ENCODE measurements around the gene MYOM1.

The MYOM1 gene

DNA sequence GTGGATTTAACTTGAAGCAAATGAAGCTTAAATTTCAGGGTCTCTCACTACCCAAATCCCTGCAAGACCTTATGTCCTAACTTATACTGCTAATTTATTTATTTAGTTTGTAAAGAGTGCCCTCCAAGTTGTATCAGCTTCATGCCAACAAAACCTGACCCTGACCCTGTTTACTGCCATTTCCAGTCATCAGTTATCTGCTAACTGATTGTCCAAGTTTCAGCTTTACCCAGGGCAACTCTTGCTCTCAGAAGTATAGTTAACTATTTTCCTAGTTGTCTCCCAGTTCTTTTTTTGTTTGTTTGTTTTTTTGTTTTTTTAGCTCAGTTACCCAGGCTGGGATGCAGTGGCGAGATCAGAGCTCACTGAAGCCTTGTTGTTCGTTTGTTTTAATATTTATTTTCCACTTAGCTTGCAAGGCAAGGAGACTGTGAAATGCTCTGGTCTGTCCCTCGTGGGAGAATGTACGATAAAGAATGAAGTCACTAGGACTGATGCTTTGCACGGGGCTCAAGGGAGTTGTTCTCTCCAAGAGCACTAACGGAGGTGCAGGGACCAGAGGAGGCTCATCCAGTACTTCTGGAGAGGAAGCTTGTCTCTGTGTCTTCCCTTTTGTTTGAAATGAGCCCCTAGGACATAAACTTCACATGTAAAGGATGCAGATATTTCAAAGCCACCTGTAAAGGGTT lies 35.3 kb downstream of the MYOM1 start:
- no peak for DNase-seq (ENCODE audit: low read depth)

DNA sequence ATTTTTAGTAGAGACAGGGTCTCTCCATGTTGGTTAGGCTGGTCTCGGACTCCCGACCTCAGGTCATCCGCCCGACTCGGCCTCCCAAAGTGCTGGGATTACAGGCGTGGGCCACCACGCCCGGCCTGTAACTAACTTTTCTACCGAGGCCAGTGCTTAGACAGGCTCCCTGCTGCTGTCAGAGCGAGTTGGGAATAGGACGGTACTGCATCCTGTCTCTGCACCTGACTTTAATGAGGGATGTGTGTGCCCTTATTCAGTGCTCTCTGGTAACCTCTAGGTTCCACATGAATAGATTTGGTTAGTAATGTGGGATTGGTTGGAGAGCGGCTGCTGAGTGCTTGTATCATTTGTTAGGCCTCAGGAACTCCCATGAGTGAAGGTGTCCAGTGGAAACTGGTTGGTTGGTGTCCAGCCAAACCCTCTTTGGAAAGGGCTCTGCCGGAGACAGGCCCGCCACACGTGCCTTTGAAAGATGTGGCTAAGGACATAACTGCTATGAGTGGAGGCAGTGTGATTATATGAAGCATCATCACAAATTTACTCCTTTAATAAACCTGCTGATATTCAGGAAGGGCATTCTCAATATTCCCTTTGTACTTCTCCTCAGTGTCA lies 36.6 kb downstream of the MYOM1 start:
- DNase-seq (ENCODE audit: low read depth): no peak

DNA sequence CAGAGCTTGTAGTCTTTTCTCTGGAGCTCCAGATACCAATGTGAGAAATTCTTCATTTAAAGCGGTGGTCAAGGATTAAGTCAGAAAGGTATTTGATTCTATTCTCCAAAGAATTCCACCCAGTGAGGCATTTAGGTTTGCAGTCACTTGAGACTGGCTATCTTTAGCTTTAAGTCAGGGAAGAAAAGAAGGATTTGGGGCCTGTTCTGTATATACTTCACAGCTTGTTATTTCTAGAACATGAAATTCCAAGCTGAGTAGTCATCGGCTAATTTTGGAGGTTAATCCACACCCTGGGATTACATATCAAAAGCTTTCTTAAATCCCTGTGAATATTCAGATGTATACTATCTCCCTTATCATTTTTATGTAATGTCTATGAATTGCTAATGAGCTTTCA lies 39.4 kb downstream of the MYOM1 start:
- no peak for DNase-seq (ENCODE audit: low read depth)

DNA sequence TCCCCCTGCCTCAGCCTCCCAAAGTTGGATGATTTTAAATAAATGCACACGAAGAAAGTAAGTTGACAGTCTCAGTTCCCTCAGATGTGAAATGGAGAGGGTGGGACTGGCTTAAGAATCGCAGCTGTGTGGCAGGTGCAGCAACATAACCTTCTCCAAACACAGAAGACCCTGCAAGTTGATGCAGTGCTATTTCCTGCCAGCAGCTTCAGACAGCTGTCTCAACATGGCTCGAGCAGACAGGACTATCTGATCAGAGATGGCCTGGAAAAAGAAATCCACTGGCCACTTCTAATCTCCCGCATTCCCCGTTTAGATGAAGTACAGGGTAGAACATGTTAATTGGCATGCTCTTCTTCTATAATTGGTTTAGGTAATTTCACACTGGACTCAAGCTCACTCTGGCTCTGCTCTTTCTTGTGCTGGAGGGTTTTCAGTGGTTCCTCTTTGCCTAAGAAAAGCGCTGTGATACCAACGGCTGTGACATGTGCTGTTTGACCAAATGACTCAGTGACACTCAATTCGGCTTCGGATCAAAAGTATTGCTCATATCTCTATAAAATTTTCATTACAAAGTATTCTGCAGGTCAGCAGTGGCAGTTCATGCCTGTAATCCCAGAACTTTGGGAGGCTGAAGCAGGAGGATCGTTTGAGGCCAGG lies 40.2 kb downstream of the MYOM1 start:
- DNase-seq (ENCODE audit: low read depth): no peak

DNA sequence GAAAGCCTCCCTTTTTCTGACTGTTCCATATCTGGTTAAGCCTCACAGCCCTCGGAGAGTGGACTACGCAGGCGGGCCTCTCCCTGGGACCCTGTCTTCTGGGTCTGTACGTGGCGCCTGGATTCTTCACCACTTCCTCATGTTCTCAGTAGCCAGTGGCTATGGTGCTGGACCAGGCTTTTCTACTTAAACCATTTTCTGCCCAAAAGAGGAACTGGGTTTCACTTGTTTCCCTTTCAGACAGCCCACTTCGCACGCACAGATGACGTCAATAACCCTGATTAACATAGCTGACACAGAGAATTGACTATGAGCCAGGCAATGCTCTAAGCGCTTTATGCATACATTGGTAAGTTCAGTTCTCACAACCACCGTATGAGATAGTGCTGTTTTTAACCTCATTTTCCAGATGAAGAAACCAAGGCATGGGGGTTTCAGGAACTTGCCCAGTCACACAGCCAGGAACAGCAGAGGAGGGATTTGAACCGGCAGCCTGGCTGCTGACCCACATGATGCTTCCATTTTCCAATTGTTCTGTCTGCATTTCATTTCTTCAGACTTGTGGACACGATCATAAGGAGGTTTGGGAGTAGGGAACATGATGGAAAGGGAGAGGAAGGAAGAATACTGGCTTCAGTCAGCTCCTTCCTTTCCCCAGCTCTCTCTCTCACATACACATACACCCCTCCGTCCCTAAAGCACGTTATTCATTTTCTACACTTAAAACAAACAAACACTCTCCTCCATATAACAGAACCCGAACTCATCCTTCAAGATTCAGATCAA lies 41.7 kb downstream of the MYOM1 start:
- DNase-seq (ENCODE audit: low read depth): peak; percentile 17

DNA sequence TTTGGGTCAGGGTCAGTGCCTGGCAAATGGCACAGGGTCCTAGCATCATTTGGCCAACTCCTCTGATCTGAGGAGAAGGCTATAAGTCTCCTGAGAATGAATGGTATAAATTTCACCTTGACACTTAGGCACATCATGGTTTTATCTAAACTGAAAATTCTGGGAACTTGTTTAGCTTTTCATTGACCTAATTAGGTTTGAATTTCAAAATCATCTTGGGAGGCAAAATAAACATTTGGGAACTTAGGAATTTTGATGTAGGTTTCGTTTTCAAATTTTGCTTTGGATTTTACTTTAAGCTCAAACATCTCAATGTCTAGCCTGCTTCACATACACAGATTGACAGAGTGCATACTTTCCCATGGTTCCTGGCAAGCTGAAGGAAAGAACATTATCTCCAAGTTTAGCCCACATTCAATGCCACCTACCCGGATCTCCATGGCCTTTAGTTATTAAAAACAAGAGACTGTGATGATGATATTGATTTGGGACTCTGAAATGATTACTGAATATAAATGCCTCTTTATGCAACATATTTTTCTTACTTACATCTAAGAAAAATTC lies 44.5 kb downstream of the MYOM1 start:
- no peak for DNase-seq (ENCODE audit: low read depth)

DNA sequence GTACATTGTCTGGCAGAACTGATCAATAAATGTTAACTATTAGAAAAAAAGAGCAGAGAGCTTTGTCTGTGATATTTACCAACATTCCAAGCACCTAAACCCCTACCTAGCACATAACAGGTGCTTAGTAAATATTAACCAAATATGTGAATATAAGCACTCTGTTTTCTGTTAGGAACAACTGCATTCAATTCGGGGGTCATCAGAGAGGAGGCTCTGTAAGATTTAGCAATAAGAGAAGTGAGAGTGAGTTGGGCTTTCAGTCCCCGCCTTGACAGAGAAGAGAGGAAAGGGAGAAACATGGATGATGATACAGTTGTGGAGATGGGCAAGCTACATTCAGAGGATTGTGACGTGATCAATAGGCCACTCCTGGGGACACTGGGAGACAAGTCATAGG lies 47.7 kb downstream of the MYOM1 start:
- DNase-seq (ENCODE audit: low read depth): no peak

DNA sequence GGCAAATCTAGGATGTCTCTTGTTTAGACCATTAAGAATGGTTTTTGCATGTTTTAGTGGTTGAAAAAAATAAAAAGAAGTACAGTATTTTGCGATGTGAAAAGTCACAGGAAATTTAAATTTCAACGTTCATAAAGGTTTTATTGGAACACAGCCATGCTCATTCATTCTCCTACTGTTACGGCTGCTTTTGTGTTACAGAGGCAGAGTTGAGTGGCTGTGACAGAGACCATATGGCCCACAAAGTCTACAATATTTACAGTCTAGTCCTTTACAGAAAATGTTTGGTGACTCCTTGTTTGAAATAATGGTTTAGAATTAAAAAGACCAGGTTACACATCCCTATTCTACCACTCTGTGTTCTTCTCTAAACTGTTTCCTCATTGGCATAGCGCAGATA lies 48.1 kb downstream of the MYOM1 start:
- no peak for DNase-seq (ENCODE audit: low read depth)

DNA sequence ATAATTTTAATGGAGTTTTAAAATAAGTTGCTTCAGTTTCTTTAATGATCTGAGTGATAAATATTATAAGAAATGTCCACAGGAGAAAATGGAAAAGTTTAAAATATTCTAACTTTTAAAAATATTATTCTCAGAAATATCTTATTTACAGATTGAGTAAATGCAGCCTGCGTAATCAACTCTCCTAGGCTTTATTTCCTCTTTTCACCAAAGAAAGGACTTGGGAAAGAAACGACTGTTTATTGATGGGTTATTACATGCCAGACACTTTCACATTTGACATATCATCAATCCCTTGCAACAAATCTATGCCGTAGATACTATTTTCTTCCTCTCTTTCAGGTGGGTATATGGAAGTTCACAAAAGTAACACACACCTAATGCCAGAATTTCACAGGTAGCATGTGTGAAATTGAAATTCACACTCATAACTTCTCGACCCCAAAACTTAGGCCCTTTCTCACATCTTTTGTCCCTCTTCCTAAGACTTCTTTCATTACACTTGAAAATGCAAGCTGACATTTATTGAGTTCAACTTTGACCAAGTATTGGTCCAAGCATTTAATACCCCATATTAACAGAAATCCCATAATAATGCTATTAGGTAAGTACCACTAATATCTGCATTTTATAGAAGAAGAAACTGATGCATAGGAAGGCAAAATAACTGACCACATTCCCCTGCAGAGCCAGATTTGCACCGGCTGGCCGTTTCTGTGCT lies 49.2 kb downstream of the MYOM1 start:
- no peak for DNase-seq (ENCODE audit: low read depth)

DNA sequence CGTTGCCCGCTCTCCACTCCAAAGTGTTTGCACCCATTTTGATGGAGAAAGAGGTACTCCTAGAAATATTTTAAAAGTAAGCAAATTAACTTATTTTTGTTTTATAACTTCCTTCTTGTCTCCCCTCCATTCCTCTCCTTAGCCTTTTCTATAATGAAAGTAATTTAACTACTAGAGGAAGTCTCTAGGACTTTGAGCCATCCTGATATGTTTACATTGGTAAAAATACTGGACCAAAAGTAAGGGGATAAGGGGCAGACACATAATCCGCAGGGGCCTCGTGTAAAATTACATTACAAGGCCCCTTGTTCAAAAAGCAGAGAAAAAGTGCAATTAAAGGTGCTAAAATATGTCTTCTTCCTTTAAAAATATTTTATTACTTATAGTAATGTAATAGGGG lies 55.4 kb downstream of the MYOM1 start:
- DNase-seq (ENCODE audit: low read depth): no peak

DNA sequence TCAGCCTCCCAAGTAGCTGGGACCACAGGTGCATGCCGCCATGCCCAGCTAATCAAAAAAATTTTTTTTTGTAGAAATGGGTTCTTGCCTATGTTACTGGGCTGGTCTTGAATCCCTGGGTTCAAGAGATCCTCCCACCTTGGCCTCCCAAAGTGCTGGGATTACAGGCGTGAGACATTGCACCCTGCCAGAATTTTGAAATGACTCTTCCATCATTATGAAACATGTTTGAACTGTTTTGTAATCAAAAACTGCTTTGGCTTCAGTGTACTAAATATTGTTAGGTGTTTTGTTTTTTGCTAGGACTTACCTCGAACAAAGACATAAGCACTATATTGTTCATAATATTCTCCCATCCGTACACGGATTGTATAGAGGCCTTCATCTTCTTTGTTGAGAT lies 55.8 kb downstream of the MYOM1 start:
- no peak for DNase-seq (ENCODE audit: low read depth)

DNA sequence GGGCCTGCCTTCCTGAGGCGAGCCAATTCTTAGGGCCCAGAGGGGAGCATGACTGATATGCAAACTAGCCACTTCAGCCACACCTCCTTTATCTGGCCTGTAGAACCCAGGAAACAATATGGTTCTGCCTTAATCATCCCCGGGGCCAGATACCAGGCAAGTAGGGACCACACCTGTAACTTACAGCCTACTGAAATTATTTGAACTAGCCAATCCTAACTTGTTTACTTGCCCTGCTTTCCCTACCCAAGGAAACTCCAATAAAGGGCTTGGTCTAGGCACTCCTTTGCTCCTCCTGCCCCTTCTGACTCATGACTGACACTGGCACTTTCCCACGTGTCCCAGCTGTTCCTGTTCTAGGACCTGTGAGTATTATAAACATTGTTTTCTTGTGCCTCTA lies 57.6 kb downstream of the MYOM1 start:
- no peak for DNase-seq (ENCODE audit: low read depth)

DNA sequence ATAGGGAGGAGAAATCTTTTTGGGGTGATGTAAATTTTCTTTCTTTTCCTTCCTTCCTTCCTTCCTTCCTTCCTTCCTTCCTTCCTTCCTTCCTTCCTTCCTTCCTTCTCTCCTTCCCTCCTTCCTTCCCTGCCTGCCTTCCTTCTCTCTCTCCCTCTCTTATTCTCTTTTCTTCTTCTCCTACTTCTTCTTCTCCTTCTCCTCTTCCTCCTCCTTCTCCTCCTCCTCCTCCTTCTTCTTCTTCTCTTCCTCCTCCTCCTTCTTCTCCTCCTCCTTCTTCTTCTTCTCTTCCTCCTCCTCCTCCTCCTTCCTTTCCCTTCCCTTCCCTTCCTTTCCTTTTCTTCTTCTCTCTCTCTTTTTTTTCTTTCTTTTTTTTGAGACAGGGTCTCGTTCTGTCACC lies 59.9 kb downstream of the MYOM1 start:
- DNase-seq (ENCODE audit: low read depth): no peak

DNA sequence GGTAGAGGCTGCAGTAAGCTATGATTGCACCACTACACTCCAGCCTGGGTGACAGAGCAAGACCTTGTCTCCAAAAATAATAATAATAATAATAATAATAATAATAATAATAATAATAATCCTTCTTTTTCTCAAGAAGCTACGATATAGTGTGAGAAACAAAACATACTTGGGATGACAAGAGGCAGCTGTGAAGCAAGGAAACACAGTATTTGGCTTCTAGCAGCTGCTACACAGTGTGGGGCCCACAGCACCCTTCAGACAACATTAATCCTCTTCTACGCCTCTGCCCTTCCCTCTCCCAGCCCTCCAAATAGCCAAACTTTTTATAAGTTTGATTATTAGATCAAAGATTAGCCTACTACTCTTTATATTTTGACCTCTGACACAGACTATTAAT lies 62.2 kb downstream of the MYOM1 start:
- no peak for DNase-seq (ENCODE audit: low read depth)

DNA sequence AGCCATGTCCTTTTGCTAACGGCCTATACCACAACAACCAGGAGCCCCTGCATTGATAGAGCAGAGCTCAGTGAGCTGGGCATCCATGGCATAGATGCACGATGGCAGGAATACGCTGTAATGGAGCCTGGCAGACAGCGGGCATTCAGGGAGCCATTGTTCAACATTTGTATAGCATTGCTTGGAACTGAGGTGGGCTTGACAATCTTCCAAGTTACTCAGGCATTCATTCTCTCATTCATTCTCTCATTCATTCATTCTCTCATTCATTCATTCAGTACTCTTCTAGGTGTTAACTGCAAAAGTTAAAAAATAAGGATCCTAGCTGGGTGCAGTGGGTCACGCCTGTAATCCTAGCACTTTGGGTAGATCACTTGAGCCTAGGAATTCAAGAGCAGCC lies 62.7 kb downstream of the MYOM1 start:
- DNase-seq (ENCODE audit: low read depth): no peak

DNA sequence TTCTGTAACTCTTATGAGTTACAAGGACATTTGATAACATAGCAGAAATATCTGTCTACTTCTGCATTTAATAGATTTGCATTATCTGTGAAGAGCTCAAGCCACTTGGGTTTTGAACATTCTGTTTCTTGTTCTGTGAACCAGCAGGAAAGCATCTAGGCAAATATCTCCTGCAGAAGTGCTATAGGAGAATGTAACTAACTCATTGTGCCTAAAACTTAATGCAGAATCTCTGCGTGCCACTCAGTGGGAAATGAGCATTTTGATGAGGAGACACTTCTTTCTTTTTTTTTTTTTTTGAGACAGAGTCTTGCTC lies 63.5 kb downstream of the MYOM1 start:
- no peak for DNase-seq (ENCODE audit: low read depth)

DNA sequence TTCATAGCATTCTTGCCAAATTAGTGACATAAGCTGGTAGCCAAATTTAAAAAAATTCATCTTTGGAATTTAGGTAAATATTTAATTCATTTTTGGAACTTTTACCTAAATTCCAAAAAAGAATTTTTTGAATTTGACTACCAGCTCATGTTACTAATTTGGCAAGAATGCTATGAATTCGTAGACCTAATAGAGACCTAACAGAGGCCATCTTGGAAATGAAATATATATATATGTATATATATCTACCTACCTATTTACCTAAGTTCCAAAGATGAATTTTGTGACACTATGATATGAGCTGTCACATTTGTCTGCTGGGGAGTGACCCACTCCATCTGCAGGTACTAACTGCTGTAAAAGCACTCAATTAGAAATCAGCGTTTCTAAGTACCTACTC lies 65.6 kb downstream of the MYOM1 start:
- no peak for DNase-seq (ENCODE audit: low read depth)

DNA sequence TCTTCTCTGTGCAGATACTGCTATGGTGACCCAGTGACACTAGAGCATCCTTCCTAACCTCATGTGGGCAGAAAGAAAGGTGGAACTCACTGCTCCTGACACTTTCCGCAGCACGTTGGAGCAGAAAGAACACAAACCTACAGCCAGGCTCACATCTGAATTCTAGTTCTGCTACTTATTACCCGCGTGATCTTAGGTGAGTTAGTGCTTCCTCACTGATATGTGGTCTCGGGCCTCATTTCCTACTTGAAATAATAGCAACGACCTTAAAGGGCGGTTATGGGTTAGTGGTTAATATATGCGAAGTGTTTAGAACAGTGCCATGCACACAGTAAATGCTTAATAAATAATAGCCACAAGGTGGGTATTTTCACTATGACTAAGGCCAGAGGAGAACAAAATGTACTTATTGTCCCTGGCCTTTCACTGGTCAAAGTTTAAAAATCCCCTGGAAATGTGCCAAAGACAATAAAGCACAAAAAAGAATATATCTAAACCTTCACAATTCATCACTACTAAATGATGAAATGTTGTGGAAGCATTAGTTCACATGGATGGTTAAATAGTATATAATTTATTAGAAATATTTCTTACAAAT lies 66.6 kb downstream of the MYOM1 start:
- no peak for DNase-seq (ENCODE audit: low read depth)

DNA sequence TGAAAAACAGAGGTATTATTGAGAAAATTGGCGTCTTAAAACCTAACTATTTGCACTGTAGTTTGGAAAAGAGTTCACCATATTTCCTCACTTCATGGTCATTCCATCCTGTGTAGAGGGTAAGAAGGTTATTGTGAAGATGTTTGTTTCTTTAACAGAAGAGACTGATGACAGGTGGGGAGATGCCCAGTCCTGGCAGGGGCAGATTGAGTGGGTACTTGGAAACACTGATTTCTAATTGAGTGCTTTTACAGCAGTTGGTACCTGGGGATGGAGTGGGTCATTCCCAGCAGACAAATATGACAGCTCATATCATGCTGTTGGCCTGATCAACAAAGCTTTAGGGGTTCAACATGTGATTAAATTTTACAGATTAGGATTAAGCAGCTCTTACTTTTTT lies 67.5 kb downstream of the MYOM1 start:
- no peak for DNase-seq (ENCODE audit: low read depth)

DNA sequence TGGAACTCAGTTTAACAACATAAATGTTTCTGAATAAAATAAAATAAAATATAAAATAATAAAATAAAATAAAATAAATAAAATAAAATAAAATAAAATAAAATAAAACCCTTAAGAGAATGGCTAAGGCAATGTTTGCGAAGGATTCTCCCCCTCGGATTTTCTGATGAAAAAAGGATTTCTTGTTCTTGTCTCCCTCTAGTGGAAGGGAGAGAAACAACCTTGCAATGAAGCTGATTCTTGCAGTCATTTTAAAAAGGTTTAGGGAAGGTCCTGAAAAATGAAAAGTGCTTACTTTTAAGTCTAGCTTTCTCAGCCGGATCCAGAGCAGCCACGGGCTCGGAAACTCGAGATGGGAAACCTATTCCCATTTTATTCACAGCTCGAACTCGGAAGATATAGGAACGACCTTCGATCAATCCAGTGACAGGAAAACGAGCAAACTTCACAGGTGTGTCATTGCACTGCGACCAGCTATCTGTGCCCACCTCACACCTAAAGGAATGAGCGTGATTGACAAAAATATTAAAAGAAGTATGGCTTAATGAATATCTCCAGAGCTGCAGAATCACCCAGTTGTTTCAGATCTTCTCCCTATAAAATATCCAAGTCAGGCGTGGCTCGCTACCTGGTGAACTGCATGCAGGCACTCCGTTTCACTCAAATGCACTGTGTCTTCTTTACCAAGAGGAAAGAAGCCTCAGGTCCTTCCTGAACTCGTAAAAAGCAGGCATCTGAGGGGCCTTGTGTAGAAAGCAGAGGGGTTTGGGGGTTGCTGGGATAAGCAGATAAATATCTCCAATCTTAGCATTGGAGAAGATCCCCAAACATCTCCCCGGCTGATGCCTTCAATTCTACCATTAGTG lies 68.1 kb downstream of the MYOM1 start:
- DNase-seq (ENCODE audit: low read depth): no peak

DNA sequence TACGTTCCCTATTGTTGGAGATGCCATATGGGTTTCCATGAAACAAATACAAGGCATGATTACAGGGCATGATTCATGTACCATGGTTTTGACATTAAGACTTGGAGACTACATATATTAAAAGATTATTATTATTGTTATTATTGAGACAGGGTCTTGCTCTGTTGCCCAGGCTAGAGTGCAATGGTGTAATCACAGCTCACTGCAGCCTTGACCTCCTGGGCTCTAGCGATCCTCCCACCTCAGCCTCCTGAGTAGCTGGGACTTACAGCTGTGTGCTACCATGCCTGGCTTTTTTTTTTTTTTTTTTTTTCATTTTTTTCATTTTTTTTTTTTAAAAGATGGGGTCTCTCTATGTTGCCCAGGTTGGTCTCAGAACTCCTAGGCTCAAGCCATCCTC lies 69.1 kb downstream of the MYOM1 start:
- DNase-seq (ENCODE audit: low read depth): no peak

All from GM04504 (cell line).